Lung (tissue), 12 donors: ENCODE data around the gene JMJD8. TPM values are rescaled to one million over a fixed set of nuclear protein-coding genes. Genes with fewer than 3 reads are reported as not detected.

ENCODE experiments used
- ATAC-seq: fragments of 200-7000 bp; cut with Tn5 transposase; one replicate; pipeline ENCODE4 v1.9.1; 2020; ENCODE audit warnings: moderate number of reproducible peaks; ENCODE audit not compliant: insufficient read depth, low FRiP score
- DNase-seq, 3 donors: peaks; one replicate each; pipeline ENCODE4 v3.0.0-alpha.2; 2013 to 2017
- H3K27ac ChIP-seq, 2 donors: one replicate each; pipeline ENCODE4 v1.5.1; 2013; ENCODE audit warnings: mild to moderate bottlenecking in 2 of 2, moderate library complexity in 2 of 2, control low read depth in 1 of 2, inconsistent platforms in 1 of 2, low read depth in 1 of 2, low read length in 1 of 2
- H3K27me3 ChIP-seq, 3 donors: one replicate each; pipeline ENCODE4 v1.5.1; 2013; ENCODE audit warnings: low read length in 2 of 3; ENCODE audit not compliant: control insufficient read depth in 3 of 3, insufficient read depth in 3 of 3
- H3K36me3 ChIP-seq, 4 donors: one replicate each; pipeline ENCODE4 v1.5.1; 2013; ENCODE audit warnings: low read length in 4 of 4, mild to moderate bottlenecking in 1 of 4, moderate library complexity in 1 of 4; ENCODE audit not compliant: control insufficient read depth in 4 of 4, insufficient read depth in 4 of 4
- H3K4me1 ChIP-seq, 5 donors: one replicate each; pipeline ENCODE4 v1.5.1; 2013; ENCODE audit warnings: low read length in 5 of 5, mild to moderate bottlenecking in 2 of 5, moderate library complexity in 1 of 5; ENCODE audit not compliant: control insufficient read depth in 5 of 5, insufficient read depth in 5 of 5
- H3K4me3 ChIP-seq: one replicate; pipeline ENCODE4 v1.5.1; 2013; ENCODE audit warnings: mild to moderate bottlenecking, control low read depth, moderate library complexity
- H3K9ac ChIP-seq, 2 donors: one replicate each; pipeline ENCODE4 v1.5.1; 2013; ENCODE audit warnings: low read length in 2 of 2, control low read depth in 1 of 2; ENCODE audit not compliant: insufficient read depth in 1 of 2
- H3K9me3 ChIP-seq, 4 donors: one replicate each; pipeline ENCODE4 v1.5.1; 2013; ENCODE audit warnings: low read length in 3 of 4, mild to moderate bottlenecking in 1 of 4, moderate library complexity in 1 of 4; ENCODE audit not compliant: control insufficient read depth in 4 of 4, insufficient read depth in 3 of 4
- WGBS, 2 donors: extraction: QIAGEN DNeasy Blood & Tissue Kit; methylation state at CpG; one replicate each; pipeline ENCODE4 v1.1.7; 2013; 5-methylcytosine and 5-hydroxymethylcytosine counted together
- polyA plus RNA-seq, 2 donors: library from polyadenylated mRNA; stranded (reverse); fragments of 200-250 nt; gene quantifications; one replicate each; pipeline ENCODE4 v1.2.1, GENCODE V29; 2013
- total RNA-seq, 2 donors: library from RNA; depleted of rRNA in 1 of 2; stranded (reverse); fragments of >200 nt in 1 of 2; gene quantifications; one replicate each; pipeline ENCODE4 v1.2.1, GENCODE V29; 2014 to 2021
- TF ChIP-seq, protein P1 (sequence below): IDR thresholded peaks from 2 replicates; pipeline ENCODE4 v1.5.1; 2012; ENCODE audit warnings: mild to moderate bottlenecking; ENCODE audit errors: control extremely low read depth, extremely low read depth
- donor health status: control.
- donor health status: control.
- donor health status: Bipolar disorder and iron deficiency.
- donor health status: healthy.
- donor health status: DM: yes; HTN: yes; CAD: no.

JMJD8 gene
- total and polyA plus RNA-seq, 4 donors = 32.5 to 90.3 (median 57.9) TPM

DNA sequence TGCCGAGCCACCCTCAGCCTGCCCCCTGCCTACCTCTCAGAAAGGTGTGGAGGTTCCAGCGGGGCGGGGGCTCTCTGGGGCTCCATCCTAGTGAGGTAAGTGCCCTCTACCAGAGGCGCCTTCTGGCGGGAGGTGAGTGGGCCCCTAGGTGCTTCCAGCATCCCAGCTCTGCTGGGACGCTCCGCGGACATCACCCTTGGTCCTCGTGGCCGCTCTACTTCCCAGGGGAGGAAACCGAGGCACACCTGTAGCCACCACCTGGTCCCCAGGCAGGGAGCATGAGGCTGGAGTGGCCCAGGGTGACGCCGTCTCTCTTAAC, 41.1 kb downstream of the JMJD8 start:
- Histone ChIP-seq H3K4me3 (no peak overlapping the region), H3K36me3 (peaks cover 0 to 2% (median 0%) of the 10 kb centered on the region in 4 donors), H3K27me3 (peaks cover 0 to 3% (median 0%) of the 10 kb centered on the region in 3 donors), H3K9me3 (no peaks in the 10 kb centered on the region), H3K4me1 (peaks cover 0 to 29% (median 4%) of the 10 kb centered on the region in 5 donors), H3K27ac (peak overlapping the region; percentile 87 to 96), H3K9ac (no peak overlapping the region)
- DNase-seq = no peak
- TF ChIP-seq, protein P1, sequence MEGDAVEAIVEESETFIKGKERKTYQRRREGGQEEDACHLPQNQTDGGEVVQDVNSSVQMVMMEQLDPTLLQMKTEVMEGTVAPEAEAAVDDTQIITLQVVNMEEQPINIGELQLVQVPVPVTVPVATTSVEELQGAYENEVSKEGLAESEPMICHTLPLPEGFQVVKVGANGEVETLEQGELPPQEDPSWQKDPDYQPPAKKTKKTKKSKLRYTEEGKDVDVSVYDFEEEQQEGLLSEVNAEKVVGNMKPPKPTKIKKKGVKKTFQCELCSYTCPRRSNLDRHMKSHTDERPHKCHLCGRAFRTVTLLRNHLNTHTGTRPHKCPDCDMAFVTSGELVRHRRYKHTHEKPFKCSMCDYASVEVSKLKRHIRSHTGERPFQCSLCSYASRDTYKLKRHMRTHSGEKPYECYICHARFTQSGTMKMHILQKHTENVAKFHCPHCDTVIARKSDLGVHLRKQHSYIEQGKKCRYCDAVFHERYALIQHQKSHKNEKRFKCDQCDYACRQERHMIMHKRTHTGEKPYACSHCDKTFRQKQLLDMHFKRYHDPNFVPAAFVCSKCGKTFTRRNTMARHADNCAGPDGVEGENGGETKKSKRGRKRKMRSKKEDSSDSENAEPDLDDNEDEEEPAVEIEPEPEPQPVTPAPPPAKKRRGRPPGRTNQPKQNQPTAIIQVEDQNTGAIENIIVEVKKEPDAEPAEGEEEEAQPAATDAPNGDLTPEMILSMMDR = no peak
- no peak for ATAC-seq
- WGBS, 2 donors = 79 to 87% methylated on average over 13 of the region's 13 CpGs

DNA sequence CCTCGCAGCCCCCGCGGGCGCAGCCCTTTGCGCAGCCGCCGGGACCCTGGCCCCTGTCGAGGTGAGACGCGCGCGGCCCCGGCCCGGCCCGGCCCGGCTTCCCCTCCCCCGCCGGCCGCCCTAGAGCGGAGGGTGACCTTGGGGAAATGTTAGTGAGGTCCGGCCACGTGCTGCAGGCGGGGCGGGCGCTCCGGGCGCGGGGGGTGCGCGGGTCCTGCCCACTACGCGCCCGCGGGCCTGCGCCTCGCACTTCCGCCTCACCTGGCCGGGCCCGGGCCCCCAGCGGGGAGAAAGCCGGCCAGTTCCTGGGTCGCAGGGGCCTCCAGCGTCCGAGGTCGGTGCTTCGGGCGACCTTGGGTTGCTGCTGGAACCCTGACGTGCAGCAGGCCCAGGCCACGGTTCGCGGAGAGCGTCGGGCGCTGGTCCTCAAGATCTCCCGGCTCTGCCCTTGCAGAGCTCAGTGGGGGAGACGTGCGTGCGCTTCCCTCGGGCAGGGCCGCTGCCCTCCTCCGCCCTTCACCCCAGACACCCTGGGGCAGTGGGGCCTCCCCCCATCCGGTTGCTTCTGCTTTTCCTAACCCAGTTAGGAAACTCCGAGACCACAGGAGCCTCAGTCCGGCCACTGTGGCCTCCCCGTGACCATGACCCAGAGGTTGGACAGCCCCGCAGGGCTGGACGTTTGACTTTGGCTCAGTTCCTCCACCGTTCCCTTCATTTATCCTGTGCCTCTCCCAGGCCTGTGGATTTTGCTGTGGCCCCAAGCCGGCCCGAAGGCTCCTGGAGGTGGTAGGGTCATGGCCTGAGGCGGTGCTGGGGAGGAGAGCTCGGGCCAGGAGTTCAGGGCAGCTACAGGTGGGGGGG, 41.7 kb downstream of the JMJD8 start:
- DNase-seq = no peak
- no peaks in the 10 kb centered on the region for H3K9me3 ChIP-seq

DNA sequence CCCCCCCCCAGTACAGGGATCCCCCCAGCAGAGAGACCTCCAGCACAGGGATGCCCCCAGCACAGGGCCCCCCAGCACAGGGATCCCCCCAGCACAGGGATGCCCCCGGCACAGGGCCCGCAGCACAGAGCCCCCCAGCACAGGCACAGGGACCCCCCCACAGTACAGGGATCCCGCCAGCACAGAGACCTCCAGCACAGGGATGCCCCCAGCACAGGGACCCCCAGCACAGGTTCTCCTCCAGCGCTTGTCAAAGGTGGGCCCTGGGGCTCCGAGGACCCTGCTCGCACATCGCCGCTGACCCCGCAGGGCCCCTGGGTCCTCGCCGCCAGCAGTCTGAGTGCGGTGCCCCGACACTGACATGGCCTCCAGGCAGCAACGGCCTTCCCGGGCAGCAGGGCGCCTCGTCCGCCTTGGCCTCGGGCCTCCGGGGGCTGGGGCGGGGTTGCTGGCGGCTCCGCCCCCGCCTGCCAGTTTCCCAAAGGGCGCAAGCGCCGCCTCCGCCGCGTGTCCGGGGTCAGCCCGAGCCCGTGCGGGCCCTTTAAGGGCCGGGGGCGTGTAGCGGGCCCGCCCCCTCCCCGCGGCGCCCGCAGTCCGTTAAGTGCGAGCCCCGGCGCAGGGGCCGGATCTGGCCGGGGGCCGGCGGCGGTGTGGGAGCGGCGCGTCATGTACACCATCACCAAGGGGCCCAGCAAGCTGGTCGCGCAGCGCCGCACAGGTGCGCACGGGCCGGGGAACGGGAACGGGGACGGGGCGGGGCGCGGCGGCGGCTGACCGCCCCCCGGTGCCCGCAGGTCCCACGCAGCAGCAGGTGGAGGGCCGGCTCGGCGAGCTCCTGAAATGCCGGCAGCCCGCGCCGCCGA, 42.6 kb downstream of the JMJD8 start, which contains the start of gene MCRIP2:
TSS of gene MCRIP2 (plus strand) at position 503 of the 863 bp plus-strand sequence. CDS start at position 667, 164 bp downstream.
- H3K9me3 ChIP-seq = no peaks in the 10 kb centered on the region
- H3K4me1 ChIP-seq = peaks cover 0 to 30% (median 7%) of the 10 kb centered on the region in 5 donors
- peak; percentile 70 to 80 (median 78) for DNase-seq
- peak within 1 kb of the TSS; percentile 73 for H3K4me3 ChIP-seq
- ATAC-seq = peak; percentile 54
- H3K9ac ChIP-seq = peak within 1 kb of the TSS in 1 of 2 donors; percentile 11
- peaks cover 0 to 3% (median 0%) of the 10 kb centered on the region in 3 donors for H3K27me3 ChIP-seq
- peak within 1 kb of the TSS; percentile 87 to 96 for H3K27ac ChIP-seq
- TF ChIP-seq, protein P1 = no peak
- 1 to 2% methylated on average over 68 to 81 of the region's 81 CpGs for whole genome bisulfite sequencing, 2 donors
- H3K36me3 ChIP-seq = peaks cover 0 to 2% (median 0%) of the 10 kb centered on the region in 4 donors

More for the DNA sequence above, 41.7 kb downstream of the JMJD8 start:
- Histone ChIP-seq H3K4me1 (peaks cover 0 to 28% (median 5%) of the 10 kb centered on the region in 5 donors), H3K36me3 (peaks cover 0 to 2% (median 0%) of the 10 kb centered on the region in 4 donors), H3K4me3 (peak overlapping the region; percentile 73), H3K27ac (peak overlapping the region; percentile 87 to 96), H3K27me3 (peaks cover 0 to 3% (median 0%) of the 10 kb centered on the region in 3 donors), H3K9ac (no peak overlapping the region)
- WGBS, 2 donors = 6% methylated on average over 50 to 72 of the region's 72 CpGs
- peak; percentile 70 for ATAC-seq
- TF ChIP-seq, protein P1 = no peak
